ENCODE measurements around the gene SHISA8.

SHISA8 gene

GRCh38 chr22:41934284-41935014 is 19.6 kb upstream of the SHISA8 start:
- in situ Hi-C loops (cut with HindIII; ENCODE audit: low sequenced_read_pairs): loop anchor here (5.0 kb wide), 1 partner anchor 192 kb away; no protein-coding TSS in a partner anchor

DNA sequence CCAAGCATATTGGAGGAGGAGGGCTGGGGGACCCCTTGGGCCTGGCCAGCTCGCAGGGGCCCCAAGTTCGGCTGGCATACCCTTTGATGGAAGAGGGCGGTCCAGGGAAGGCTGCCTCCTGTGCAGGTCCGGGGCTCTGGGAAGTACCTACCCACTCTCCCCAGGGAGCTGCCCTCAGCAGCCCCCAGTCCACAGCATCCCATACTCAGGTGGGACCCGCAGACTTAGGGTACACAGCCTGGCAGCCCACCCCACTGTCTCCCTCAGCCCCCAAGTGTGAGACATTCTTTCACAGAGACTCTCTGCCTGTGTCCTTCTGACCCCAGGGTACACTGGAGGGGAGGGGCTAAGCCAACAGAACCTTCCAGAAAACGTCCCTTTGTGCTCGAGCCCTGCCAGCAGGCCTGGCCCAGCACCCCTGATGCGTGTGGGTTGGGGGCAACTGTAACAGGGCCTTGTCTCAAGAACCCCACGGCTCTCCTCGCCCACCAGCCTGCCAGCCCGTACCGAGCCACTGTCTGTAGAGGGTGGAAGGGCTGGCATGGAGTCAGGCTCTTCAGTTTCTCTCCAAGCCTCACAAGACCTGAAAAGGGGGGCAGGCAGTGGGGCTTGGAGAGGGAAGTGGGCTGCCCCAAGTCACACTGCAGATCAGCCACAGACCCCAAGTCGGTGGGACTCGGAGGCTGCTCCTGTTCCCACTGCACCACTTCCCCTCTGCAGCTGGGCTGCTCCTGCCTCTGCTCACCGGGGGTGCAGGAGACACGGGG is 18.7 kb upstream of the SHISA8 start:
- in situ Hi-C loops (cut with HindIII; ENCODE audit: low sequenced_read_pairs): loop anchor here (5.0 kb wide), 1 partner anchor 191 kb away; no protein-coding TSS in a partner anchor

GRCh38 chr22:41932353-41932752 is 17.5 kb upstream of the SHISA8 start:
- in situ Hi-C loops (cut with HindIII; ENCODE audit: low sequenced_read_pairs): loop anchor here (5.0 kb wide), 1 partner anchor 190 kb away; no protein-coding TSS in a partner anchor

DNA sequence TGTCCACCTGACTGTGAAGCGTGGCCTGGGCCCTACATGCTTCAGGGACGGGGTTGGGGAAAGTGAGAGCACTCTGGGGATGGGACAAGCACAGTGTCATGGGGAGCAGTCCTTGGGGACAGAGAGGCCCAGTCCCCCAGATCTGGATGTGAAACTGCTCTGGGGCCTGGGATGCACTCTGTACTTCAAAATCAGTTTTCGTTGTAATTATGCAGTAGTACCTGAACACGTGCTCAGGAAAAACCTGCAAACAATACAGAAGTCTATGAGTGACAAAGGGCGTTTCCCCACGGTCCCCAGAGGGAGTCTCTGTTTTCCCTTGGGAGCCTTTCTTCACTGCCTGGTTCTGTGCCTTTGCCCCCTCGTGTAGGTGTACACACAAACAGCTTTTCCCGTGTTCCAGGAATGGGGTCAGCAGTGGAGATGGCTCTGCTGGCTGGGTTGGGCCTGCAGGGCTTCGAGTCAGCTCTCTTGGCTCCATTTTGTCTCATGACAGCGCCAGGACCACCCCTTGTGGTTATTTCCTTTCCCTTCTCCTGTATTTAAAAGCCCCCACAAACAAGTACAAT is 16.9 kb upstream of the SHISA8 start:
- in situ Hi-C loops (cut with HindIII; ENCODE audit: low sequenced_read_pairs): loop anchor here (5.0 kb wide), 1 partner anchor 189 kb away; no protein-coding TSS in a partner anchor

DNA sequence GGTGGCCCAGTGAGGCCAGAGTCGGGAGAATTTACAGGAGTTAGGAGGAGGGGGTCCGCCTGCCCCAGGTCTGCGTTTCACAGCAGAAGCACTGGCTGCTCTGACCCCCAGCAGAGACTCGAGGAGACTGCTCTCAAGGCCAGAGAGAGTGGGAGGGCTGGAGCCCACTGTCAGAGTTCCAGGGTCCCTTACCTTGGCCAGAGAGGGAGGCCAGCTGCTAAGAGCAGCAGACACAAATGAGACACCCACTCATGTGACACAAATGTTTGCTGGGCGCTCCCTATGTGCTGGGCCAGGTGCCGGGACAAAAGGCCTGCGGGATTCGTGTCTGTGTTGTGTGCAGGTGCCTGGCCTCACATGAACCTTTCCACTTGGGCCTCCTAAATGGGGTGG is 14.5 kb upstream of the SHISA8 start:
- in situ Hi-C loops (cut with HindIII; ENCODE audit: low sequenced_read_pairs): no loop called here

- in situ Hi-C loops (cut with HindIII; ENCODE audit: low sequenced_read_pairs): no loop called here
Measured at GRCh38 chr22:41928593-41929417, 13.9 kb upstream of the SHISA8 start.

- in situ Hi-C loops (cut with HindIII; ENCODE audit: low sequenced_read_pairs): no loop called here
Measured at GRCh38 chr22:41927813-41928212, 12.9 kb upstream of the SHISA8 start.

DNA sequence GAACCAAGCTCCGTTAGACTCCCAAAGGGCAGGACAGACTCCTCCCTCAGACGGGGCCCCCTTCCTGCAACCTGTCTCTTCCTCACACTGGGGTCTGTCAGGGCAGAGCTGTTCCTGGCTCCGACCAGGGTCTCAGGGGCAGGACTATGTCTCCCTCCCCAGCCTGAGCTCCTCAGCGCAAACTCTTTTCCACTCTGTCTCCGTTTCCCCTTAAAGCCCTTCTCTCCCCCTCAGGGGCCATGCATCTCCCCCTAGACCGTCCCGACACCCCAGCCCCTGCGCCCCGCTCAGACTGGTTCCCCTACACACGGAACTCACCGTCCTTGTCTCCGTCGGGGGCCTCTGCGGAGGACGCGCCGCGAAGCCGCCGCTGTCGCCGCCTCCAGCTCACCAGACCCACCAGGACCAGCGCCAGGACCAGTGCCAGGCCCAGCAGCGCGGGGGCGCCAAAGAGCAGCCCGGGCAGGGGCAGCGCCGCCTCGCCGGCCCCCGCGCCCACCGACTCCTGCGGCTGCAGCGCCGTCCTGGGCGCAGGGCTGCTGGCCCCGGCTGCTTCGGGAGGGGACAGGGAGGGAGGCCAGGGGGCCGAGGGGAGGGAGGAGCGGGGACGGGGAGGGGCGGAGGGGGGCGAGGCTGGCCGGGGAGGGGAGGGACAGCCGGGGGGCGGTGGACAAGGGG is 11.0 kb upstream of the SHISA8 start:
- in situ Hi-C loops (cut with HindIII; ENCODE audit: low sequenced_read_pairs): no loop called here

DNA sequence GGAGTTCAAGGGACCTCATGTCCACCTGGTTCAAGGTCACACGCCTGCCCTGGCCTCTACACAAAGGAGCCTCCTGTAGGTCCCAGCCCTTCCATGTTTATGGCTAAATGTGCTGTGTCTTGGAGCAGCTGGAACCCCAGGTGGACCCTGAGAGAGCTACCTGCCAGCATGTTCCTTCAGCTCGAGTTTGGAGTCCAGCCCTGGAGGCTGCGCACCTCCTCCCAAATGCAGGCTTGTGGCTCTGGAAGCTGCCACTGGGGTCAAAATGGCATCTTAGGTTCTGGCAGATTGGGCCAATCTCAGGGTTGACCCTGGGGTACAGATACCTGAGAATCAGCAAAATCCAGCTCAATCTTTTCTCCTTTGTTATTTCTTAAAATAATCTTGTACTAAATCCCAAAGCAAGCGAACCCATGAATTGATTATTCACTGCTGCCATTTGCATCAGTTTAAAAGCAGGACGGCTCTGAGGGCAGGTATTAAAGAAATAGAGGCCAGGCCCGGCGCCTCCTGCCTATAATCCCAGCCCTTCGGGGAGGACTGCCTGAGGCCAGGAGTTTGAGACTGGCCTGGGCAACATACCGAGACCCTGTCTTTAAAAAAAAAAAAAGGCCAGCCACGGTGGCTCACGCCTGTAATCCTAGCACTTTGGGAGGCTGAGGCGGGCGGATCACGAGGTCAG is 8.9 kb upstream of the SHISA8 start:
- in situ Hi-C loops (cut with HindIII; ENCODE audit: low sequenced_read_pairs): no loop called here

GRCh38 chr22:41922940-41923594 is 8.2 kb upstream of the SHISA8 start:
- in situ Hi-C loops (cut with HindIII; ENCODE audit: low sequenced_read_pairs): no loop called here

DNA sequence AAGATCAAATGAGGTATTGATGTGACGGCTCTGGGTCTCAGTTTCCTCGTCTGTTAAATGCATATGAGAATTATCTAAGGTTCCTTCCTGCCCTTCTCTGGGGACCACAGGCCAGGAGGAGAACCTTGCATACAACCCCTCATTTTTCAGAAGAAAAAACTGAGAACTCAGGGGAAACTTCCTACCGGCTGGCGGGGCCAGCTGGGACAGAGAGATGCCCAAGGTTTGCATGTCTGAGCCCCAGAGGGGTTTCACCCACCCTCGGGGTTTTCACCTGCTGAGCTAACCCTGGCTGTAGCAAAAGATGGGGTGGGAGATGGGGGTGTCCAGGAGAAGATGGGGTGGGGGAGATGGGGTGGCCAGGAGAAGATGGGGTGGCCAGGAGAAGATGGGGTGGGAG is 7.5 kb upstream of the SHISA8 start:
- in situ Hi-C loops (cut with HindIII; ENCODE audit: low sequenced_read_pairs): no loop called here

GRCh38 chr22:41920271-41920976 is 5.5 kb upstream of the SHISA8 start:
- in situ Hi-C loops (cut with HindIII; ENCODE audit: low sequenced_read_pairs): no loop called here

- in situ Hi-C loops (cut with HindIII; ENCODE audit: low sequenced_read_pairs): no loop called here
Measured at GRCh38 chr22:41919357-41920224, 4.7 kb upstream of the SHISA8 start.

GRCh38 chr22:41917903-41918791 is 3.3 kb upstream of the SHISA8 start:
- in situ Hi-C loops (cut with HindIII; ENCODE audit: low sequenced_read_pairs): no loop called here

DNA sequence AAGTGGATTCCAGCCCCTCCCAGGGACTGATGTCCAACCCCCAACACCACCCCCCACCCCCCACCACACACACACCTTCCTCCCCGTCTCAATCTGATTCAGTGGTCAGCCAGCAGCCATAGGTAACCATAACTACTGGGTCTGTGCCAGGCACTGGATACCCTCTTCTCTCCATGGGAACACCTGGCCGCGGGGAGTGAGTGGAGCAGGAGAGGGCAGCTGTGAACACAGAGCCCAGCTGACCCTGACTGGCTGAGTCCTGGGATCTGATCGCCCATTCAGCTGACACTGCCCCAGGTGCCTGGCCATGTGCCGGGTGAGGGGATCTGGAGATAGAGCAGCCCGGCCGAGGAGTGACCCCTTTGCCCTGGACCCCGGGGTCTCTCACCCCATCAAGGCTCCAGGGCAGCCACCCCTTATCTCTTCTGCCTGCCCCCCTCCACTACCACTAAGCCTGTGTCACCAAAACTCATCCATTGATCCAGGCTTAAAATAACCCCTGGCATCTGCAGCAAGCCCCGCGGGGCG is 2.6 kb upstream of the SHISA8 start:
- in situ Hi-C loops (cut with HindIII; ENCODE audit: low sequenced_read_pairs): no loop called here

GRCh38 chr22:41916745-41917358 is 2.0 kb upstream of the SHISA8 start:
- in situ Hi-C loops (cut with HindIII; ENCODE audit: low sequenced_read_pairs): no loop called here
